ENCODE results near the gene CACNA1C.

CACNA1C gene

DNA sequence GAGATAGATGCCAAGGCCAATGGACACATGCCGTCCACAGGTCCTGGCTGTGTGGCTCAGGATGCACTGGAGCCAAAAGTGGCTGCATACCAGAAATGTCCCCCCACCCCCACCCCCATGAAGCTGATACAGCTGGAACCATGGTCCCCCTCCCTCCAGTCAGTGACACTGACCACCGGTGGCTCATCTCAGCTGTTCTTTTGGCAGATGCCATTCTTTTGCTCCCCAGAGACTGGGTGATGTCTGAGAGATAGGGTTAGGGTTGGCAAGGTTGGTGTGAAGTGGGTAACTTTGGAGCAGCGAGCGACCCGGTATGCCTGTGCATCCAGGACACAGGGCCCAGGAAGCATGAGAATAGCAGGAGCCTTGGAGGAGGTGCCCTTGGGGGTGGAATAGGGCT is 285.6 kb downstream of the CACNA1C start:
- DNase-seq (ENCODE audit: low spot score) = no peak
- TF ChIP-seq, protein P1, sequence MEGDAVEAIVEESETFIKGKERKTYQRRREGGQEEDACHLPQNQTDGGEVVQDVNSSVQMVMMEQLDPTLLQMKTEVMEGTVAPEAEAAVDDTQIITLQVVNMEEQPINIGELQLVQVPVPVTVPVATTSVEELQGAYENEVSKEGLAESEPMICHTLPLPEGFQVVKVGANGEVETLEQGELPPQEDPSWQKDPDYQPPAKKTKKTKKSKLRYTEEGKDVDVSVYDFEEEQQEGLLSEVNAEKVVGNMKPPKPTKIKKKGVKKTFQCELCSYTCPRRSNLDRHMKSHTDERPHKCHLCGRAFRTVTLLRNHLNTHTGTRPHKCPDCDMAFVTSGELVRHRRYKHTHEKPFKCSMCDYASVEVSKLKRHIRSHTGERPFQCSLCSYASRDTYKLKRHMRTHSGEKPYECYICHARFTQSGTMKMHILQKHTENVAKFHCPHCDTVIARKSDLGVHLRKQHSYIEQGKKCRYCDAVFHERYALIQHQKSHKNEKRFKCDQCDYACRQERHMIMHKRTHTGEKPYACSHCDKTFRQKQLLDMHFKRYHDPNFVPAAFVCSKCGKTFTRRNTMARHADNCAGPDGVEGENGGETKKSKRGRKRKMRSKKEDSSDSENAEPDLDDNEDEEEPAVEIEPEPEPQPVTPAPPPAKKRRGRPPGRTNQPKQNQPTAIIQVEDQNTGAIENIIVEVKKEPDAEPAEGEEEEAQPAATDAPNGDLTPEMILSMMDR (IDR thresholded peaks at IDR 0.05; ENCODE audit: extremely low read depth, missing control alignments) = no peak

DNA sequence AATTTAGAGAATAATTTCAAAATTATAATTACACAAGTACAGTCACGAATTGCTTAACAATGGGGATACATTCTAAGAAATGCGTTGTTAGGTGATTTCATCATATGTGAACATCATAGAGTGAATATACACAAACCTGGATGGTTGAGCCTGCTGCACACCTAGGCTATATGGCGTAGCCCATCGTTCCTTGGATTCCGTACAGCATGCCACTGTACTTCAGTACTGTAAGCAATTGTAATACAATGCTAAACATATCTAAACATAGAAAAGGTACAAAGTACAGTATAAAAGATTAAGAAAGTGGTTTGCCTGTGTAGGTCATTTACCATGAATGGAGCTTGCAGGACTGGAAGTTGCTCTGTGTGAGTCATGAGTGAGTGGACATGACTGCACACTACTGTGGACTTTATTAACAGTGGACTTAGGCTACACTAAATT is 286.2 kb downstream of the CACNA1C start:
- no peak for DNase-seq (ENCODE audit: low spot score)
- TF ChIP-seq, protein P1 (IDR thresholded peaks at IDR 0.05; ENCODE audit: extremely low read depth, missing control alignments) = no peak

DNA sequence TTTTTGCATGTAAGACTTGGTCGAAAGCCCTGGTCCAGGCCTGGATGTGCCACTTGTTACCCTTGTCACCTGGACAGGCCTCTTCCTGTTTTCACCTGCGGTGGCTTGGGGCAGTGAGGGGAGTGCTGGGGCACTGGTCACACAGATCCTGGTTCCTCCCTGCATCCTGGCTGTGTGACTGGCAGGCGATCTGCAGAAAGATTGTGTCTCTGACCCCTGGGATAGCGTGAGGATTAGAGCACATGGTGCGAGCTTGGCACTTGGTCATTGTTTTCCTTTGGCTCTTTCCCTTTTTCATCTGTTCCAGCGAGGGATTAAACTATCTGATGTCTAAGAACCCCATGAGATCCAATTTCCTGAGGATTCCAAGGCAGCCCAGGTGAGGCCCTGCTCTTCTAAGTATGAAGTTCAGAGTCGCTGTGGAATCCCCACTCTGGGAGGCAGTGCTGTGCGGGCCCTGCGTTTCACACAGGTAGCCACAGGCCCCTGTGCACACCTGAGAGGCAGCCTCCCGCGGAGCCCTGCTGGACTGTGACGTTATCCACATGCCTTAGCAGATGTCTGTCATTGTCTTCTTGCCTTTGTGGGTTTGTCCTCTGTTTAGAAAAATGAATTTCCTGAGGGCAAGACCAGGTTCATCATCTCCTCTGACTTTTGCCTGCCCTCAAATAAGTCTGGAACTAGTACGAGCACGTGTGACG is 288.4 kb downstream of the CACNA1C start:
- DNase-seq (ENCODE audit: low spot score) = no peak
- TF ChIP-seq, protein P1 (IDR thresholded peaks at IDR 0.05; ENCODE audit: extremely low read depth, missing control alignments) = no peak

DNA sequence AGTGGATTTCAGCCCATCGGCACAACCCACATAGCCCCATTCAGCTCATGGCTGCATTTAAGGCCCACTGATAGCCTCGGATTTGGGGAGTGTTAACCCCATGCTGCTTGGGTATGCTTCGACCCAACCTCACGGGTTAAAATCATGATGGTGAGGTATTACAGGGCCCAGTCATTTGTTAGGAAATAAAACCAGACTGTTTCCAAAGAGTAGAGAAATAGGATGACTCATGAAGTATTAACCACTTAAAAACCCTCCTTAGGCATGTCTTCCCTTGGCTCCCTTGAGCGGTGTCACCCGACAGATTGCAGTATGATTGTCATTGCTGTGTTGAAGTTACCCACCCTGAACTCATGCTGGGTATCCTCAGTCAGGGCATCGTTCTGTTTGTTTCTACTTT is 289.1 kb downstream of the CACNA1C start:
- no peak for DNase-seq (ENCODE audit: low spot score)
- TF ChIP-seq, protein P1 (IDR thresholded peaks at IDR 0.05; ENCODE audit: extremely low read depth, missing control alignments) = no peak

DNA sequence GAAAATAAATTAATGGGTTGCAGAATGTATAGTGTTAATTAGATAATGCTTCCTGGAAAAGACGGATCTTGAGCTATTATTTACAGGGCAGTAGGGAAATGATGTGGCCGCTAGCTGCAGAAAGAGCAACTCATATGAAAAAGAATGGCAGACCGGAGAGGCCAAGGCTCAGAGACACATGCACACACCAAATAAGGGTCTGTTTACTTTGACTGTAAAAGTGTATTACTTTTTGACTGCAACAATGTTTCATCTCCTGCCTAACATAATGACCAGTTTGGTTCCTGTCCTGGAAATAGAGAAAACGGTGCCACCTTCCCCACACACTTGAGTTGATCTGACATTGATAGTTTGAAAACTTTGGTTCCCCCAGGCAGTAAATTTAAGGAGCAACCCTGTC is 290.9 kb downstream of the CACNA1C start:
- TF ChIP-seq, protein P1 (IDR thresholded peaks at IDR 0.05; ENCODE audit: extremely low read depth, missing control alignments) = no peak
- DNase-seq (ENCODE audit: low spot score) = no peak

DNA sequence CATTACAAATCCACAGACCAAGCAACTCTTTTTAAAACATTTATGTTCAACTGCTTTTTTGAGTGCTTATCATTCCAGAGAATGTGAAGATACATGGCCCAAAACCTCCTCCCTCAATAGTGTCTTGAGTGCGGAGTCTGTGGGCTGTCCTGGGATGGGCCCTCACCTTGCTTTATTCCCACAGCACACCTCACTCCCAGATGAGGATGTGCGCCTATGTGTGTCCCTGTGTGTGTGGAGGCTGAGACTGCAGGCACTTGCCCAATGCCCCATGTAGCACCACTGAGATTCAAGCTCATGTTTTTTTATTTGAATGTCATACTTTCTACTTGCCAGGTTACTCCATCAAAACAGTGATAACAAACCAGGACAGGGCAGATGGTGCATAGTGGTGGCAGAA is 291.7 kb downstream of the CACNA1C start:
- DNase-seq (ENCODE audit: low spot score) = no peak

DNA sequence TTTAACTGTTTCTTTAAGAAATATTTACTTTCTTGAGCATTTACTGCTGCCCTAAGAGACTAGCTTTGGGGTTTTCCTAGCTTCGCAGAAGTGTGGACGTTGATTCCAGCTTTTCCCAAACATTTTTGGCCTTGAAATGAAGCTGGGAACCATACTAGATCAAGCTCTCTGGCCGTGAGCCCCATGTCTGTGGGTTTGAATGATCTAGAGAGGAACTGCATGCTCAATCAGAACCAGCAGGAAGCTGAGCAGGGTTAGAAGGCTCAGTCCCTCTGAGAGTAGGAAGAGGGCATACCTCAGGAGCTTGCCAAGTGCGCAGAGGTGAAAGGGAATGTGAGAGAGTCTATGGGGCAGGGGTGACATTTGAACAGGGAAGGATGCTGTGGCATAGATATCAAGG is 292.1 kb downstream of the CACNA1C start:
- TF ChIP-seq, protein P1 (IDR thresholded peaks at IDR 0.05; ENCODE audit: extremely low read depth, missing control alignments) = no peak

More for the DNA sequence above, 291.7 kb downstream of the CACNA1C start:
- TF ChIP-seq, protein P1 (IDR thresholded peaks at IDR 0.05; ENCODE audit: extremely low read depth, missing control alignments) = no peak

More for the DNA sequence above, 292.1 kb downstream of the CACNA1C start:
- no peak for DNase-seq (ENCODE audit: low spot score)

Measured in GM20000 (cell line).